ENCODE measurements around the gene IL17RA.

IL17RA gene

GRCh38 chr22:17107547-17107810 lies 22.7 kb downstream of the IL17RA start:
- no peak for DNase-seq

DNA sequence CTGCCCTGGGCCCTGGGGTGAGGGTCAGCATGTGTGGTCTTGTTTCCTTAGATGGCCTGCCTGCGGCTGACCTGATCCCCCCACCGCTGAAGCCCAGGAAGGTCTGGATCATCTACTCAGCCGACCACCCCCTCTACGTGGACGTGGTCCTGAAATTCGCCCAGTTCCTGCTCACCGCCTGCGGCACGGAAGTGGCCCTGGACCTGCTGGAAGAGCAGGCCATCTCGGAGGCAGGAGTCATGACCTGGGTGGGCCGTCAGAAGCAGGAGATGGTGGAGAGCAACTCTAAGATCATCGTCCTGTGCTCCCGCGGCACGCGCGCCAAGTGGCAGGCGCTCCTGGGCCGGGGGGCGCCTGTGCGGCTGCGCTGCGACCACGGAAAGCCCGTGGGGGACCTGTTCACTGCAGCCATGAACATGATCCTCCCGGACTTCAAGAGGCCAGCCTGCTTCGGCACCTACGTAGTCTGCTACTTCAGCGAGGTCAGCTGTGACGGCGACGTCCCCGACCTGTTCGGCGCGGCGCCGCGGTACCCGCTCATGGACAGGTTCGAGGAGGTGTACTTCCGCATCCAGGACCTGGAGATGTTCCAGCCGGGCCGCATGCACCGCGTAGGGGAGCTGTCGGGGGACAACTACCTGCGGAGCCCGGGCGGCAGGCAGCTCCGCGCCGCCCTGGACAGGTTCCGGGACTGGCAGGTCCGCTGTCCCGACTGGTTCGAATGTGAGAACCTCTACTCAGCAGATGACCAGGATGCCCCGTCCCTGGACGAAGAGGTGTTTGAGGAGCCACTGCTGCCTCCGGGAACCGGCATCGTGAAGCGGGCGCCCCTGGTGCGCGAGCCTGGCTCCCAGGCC lies 23.7 kb downstream of the IL17RA start:
- no peak for DNase-seq

GRCh38 chr22:17109113-17109865 lies 24.5 kb downstream of the IL17RA start:
- DNase-seq: no peak

DNA sequence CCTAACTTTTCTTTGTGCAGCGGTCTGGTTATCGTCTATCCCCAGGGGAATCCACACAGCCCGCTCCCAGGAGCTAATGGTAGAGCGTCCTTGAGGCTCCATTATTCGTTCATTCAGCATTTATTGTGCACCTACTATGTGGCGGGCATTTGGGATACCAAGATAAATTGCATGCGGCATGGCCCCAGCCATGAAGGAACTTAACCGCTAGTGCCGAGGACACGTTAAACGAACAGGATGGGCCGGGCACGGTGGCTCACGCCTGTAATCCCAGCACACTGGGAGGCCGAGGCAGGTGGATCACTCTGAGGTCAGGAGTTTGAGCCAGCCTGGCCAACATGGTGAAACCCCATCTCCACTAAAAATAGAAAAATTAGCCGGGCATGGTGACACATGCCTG lies 25.2 kb downstream of the IL17RA start:
- DNase-seq: no peak

GRCh38 chr22:17110791-17111550 lies 26.2 kb downstream of the IL17RA start:
- no peak for DNase-seq

DNA sequence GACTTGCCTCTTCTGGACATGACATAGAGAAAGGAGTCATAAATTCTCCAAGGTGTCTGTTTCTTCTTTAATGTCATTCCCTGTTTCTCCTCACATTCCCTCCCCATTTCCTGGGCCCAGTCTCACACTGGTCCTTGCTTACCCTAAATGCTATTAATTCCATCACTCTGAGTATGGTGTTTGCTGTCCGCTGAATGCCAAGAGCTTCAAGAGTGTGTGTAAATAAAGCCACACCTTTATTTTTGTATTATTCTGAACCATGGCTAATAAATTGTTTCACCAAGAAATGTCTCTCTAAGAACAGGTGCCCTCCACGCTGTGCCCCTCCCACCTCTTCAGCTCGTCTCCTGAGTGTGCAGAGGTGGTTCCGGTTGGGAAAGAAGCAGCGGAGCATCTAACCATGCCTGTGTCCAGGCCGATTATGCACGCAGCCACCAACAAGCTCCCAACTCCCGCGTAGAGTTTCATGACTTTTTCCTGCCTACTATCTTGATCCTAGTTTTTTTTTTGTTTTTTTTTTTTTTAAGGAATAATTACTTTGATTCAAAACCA lies 27.8 kb downstream of the IL17RA start:
- DNase-seq: no peak

DNA sequence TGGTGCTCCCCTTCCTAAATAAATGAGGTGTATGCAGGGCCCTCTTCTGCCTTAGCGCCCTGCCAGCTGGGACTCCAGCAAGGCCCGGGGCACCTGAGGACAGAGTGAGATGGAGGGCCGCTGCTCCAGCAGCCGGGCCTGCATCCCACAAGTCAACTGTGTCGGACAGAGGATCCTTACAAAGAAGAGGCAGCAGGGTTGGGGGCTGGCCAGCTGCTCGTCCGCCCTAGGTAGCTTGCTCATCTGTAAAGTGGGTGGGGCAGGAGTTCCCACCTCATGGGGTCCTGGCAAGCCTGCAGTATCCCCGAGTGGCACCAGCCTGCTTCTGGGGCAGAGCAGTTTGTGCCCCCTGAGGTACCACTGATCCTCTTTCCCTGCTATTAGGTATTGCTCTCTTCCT lies 28.8 kb downstream of the IL17RA start:
- no peak for DNase-seq

DNA sequence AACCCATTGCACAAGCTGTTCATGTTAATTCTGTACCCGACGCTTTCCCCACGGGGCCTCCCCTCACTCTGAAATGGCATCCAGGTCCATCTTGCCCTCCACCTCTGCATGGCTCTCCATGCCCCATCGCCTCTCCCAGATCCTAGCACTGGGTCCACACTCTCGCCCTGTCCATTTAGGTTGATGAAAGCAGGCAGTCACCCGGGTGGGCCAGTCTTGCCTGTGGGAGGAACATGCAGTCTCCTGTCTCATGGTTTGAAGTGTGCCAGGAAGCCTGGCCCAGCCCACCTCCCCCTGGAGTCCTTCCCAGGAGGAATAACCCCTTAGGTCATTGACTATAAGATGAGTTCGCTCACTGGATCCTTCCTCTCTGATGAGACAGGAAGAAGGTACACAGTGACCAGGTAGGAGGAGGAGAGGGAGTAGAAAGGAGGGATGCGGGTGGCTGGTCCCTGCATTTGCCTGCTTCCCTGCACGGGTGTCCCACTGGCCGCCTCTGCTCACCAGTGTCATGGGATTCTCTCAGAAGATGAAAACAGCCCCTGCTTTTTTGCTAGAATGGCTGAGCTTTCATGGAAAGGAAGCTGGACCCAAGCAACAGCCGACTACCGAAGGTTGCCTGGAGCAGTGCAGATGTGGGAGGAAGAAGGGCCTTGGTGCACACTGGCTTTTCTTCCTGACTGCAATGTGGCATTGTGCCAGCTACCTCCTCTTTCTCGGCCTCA lies 29.5 kb downstream of the IL17RA start:
- DNase-seq: no peak

DNA sequence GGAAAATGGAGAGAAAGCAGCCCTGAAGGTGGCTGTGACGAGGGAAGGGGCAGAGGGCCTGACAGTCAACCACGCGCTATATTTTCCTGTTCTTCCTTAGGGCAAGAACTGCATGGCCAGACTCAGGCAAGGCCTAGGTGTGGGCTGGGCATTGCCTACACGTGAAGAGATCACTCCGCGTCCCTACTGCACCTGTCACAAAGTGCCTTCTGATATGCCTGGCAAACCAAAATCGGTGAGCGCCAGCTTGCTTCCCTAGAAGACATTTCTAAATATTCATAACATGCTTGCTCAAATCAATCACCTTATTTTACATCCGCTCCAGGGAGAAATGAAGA lies 30.1 kb downstream of the IL17RA start:
- no peak for DNase-seq

- DNase-seq: no peak
These were observed 30.4 kb downstream of the IL17RA start for GRCh38 chr22:17115236-17115635.

- no peak for DNase-seq
These were observed 31.3 kb downstream of the IL17RA start for GRCh38 chr22:17115945-17116565.

- no peak for DNase-seq
These were observed 32.0 kb downstream of the IL17RA start for GRCh38 chr22:17116572-17117330.

DNA sequence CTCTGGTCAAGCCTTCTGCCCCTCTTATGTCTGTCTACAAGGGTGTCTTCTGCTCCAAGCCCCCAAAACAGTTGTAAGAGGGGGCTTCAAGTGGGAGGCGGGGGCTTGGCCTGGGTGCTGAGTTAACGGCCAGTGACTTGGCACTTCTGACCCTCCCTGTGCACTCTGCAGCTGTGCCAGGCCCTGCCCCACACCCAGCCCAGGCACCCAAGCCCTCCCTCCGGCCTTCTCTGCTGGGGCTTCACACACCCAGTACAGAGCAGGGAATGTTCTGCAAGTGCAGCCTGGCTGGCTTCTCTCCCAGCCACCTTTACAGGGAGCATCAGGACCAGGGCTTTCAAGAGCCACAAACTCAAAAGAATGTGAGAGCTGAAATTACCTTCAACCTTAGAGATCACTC lies 32.6 kb downstream of the IL17RA start:
- no peak for DNase-seq

GRCh38 chr22:17117890-17118289 lies 33.1 kb downstream of the IL17RA start:
- DNase-seq: no peak

DNA sequence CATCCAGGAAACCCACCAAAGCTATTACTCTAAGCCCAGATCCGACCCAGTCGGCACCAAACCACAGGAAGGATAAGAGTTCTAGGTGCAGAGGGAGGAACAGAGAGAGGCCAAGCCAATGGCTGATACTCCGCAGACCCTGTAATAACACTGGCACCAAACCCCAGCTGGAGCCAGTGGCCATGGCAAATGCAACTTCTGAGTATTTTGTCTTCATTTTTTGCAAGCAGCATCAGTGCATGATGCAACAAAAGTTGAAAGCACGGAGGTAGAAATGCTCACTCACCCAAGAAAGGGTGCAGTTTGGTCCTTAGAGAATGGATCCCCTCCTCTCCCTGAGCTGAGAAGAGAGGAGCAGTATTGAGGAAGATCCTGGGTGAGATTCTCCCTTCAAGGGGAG lies 33.5 kb downstream of the IL17RA start:
- DNase-seq: no peak

DNA sequence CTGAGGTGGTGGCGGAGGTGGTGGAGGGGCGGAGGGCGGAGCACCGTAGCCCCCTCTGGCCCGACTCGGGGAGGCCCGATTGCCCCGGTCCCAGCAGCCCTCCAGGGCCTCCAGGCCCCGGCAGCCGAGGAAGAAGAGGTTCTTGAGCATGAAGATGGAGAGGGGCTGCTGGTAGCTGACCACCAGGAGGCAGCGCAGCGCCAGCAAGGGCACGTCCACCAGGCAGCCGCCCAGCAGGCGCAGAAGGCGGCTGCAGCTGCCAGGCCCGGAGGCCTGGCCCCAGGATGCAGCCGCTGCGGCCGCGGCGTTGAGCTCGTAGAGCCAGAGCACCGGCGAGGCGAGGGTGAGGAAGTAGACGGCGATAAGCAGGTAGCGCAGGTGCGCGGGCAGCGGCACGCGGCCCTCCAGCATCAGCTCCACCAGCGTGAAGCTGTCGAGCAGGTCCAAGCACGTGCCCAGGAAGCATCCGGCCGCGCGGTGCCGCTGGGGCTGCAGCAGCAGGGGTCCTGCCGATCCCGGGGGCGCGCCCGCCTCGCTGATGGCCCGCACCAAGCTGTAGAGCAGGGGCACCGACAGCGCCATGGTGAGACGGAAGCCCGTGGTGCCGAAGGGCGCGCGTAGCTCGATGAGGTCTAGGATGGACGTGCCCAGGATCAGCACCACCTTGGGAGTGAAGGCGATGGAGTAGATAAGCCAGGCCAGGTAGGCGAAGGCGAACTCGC lies 34.8 kb downstream of the IL17RA start:
- DNase-seq: no peak

DNA sequence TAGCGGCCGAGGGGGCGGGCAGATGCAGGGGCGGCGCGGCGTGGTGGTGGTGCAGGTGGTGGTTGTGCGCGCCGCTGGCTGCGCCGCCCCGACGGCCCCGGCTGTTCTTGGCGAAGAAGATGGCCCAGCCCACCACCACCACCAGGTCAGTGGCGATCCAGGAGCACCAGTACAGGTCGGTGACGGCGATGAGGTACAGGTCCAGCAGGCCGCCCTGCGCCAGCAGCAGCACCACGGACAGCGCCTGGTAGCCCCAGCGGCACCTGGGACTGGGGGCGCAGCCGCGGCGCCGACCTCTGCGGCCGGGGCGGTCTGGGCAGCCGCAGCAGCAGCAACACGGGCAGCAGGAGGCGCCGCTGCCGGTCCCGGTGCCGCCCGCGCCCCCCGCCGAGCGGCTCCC lies 35.5 kb downstream of the IL17RA start:
- DNase-seq: no peak

DNA sequence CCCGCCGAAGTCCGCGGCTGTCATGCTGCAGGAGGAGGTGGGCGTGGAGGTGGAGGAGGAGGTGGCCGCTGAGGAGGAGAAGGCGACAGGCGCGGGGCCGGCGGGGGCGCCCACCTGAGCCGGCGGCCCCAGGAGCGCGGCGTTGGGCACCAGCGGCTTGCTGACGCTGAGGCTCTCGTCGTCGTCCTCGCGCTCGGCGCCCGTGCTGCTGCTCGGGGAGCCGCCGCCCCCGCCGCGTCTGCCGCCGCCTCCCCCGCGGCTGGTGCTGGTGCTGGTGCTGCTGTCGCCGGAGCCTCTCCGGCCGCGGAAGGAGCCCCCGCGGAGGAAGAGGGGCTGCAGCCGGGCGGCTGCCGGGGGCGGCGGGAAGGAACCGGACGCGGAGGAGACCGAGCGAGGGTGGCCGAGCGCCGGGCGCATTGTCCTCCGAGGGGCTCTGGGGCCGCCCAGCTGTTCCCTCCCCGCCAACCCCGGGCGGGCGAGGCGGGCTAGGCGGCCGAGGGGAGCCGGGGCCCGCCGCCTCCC lies 36.0 kb downstream of the IL17RA start:
- DNase-seq: no peak

DNA sequence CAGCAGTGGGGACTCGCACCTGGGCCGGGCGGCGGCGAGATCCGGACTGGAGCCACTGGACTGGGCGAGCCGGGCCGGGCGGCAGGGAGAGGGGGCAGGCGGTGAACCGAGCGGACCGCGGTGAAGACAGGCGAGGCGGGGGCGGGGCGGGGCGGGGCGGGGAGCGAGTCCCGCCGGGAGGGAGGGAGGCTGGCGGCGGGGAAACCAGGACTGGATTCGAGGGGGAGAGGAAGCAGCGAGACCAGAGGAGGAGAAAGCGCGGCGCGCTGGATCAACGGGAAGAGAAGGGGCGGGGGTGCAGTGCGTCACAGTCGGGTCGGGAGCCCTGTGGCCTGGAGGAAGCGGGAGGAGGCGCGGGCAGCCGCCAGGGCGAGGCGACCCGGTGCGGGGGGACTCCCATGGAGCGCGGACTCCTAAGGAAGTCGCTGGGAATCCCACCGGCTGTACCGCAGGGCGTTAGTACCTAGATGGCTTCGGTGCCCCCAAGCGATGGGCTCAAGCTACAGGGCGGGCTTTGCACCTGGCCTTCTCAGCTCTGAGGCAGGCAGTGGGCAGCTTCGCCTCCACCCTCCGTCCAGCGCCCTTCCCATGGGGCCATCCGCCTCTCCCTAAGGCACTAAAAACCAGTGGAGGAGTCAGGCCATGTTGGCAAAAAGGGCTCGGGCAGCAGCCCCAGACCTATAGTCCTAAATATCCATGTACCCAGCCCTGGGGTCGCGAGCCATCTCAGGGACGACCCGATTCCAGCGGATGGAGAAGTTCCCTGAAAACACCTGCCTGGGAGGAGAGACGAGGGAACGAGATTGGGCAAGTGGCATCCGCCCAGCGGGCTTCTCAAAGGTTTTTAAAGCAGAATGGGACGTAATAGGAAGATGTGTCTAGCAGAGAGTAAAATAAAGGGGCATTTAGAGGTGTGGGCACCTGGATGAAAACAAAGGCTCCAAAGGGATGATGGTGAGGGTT lies 36.7 kb downstream of the IL17RA start, which contains the start of gene TMEM121B:
TMEM121B (minus strand) TSS at position 128 of the 963 bp plus-strand sequence. CDS start 233 bp downstream, outside the sequence.
- peak; percentile 45 for DNase-seq
